ENCODE measurements around the gene LDAH.
A peak's percentile ranks its signal among the peaks of the same experiment; 100 is the strongest.

LDAH gene

GRCh38 chr2:20666005-20666303, 156.9 kb downstream of the LDAH start:
- DNase-seq = no peak

GRCh38 chr2:20665243-20666004, 157.5 kb downstream of the LDAH start:
- no peak for DNase-seq

DNA sequence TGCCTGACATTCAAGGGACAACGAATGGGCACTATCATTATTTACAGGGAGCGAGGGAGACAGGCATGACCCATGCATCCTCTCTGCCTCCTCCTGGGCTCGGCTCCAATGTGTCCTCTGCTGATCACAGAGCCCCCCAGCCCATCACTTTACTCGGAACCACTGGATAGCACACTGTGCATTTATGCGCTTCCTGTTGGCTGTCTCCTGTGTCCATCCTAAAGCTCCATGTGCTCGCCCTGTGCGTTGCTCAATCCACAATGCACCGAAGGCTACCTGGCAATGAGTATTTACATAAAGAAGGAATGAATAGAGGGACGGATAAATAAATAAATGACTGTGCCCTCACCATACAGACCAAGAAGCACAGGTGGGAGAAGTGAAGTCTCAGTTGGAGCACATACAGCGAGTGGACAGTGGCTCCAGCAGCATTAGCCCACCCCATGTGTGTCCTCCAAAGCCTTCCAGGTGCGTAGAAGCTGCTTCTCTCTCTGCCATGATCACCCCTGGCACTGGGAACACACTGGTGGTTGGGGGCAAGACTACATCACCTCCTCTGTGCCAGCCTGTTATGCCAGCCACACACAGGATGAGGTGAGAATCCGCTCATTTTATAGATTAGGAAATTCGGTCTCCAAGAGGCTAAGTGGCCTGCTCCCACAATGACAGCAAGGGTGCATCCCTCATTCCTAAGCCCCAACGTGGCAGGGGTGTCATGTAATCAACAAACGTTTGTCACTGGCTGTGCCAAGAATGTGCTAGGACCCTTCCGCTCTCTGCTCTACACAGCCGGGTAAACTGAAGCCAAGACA, 158.3 kb downstream of the LDAH start:
- DNase-seq = no peak

DNA sequence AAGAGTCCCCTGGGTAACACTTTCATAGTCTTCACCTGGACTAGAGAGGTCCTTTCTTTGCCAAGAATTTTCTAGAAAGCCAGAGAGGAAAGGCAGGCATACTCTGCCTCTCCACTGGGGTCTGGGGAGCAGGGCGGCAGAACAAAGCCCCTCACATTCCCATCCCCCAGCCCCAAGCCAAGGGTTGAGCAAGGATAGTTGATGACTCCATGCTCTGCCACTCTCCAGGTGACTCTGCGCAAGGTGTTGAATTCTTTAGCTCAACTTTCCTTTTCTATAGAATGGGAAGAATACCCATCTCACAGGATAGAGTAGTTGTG, 158.9 kb downstream of the LDAH start:
- no peak for DNase-seq

DNA sequence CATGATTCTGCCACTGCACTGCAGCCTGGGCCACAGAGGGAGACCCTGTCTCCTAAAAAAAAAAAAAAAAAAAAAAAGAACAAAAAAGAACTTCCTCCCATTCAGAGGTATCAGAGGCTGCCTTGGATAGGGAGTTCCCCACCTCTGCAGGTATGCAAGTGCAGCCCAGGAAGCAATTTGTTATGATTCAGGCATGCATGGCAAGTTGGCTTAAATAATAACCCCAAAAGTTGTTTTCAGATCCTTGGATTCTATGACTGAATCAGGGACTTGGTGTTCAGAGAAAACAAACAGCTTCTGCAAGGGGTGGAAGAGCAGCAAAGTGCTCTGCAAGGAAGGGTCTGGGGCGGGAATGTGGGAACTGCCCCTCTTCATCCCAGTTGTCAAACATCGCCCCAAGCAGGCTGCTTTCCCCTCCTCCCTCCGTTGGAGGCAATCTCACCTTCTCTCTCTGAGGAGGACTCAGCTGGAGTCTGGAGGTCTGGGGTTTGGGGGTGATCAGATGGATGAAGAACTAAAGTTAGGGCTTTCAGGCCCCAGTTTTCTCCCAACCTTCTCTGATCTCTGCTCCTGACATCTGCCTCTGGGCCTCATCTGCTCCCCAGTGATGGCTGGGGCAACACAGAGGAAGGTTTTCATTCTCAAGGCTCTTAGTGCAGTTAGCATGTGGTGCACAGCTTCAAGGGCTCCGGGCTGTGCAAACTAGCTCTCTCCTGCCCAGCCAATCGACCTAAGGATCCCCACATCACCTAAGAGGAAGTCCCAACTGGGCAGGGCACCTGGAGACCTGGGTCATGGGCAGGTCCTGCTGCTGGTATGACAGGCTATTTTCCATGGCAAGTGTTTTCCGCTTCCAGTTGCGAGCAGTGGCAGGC, 159.5 kb downstream of the LDAH start:
- no peak for DNase-seq

DNA sequence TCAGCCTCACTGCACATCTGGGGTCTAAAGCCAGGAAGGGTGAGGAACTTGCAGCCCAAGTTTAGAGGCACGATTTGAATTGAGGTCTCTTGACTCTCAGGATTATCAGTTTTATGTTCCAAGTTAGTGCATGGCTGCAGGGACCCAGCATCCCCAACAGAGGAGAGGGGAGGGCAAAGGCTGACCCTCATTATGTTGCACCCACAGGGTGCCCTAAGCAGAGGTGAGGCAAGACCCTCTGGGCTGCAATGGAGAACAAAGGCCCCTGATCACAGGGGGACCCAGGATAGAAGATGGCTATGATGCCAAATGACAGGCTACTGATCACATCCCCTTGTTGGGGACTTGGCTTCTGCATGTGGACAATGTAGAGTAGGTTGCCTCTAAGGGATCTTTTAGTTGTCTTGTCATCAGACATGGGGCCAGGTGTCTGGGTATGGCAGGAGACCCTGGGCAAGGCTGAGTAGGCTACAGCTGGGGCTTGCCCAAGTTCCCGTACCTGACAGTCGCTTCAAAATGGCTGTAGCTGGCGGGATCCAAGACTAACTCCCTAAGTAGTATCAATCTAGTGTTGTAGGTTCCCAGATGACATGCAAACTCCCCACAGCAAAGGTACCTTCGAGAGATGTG, 160.5 kb downstream of the LDAH start:
- no peak for DNase-seq

DNA sequence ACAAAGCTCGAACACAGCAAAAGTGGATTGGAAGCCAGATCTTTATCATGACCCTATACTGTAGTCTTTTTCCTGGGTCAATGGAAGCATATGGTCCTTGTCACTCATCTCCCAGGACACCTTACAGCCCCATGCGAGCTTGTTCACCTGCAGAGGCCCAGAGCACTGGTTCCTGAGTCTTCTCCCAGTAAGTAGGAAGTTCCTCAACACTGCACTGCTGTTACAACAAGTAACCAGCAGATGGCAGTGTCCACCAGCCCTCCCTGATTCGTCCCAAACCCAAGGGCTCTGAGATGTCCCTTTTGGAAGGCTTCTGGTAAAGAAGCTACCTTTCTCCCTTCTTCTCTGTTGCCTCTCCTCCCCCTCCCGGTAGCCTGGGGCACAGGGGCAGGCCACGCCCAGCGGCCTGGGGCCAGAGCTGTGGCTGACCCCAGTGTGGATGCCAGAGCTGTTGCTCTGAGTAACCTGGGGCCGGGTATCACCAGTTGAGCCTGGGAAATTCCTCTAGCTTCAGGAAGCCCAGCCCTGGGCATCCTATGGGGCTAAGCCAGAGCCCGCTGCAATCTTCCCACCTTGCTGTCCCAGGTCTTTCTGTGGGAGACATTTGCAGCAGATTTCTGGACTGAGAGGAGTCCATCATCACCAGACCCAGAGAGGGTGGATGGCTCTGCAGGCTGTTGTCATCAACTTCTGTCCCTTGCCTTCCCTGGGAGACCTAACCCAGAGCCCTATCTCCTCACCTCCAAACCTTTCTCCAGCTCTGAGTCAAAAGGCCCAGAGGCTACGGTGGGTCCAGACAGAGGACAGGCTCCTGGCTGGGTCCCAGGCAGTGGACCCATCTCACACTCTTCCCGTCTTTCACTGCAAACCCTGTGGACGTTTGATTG, 161.2 kb downstream of the LDAH start:
- peak; percentile 56 for DNase-seq

DNA sequence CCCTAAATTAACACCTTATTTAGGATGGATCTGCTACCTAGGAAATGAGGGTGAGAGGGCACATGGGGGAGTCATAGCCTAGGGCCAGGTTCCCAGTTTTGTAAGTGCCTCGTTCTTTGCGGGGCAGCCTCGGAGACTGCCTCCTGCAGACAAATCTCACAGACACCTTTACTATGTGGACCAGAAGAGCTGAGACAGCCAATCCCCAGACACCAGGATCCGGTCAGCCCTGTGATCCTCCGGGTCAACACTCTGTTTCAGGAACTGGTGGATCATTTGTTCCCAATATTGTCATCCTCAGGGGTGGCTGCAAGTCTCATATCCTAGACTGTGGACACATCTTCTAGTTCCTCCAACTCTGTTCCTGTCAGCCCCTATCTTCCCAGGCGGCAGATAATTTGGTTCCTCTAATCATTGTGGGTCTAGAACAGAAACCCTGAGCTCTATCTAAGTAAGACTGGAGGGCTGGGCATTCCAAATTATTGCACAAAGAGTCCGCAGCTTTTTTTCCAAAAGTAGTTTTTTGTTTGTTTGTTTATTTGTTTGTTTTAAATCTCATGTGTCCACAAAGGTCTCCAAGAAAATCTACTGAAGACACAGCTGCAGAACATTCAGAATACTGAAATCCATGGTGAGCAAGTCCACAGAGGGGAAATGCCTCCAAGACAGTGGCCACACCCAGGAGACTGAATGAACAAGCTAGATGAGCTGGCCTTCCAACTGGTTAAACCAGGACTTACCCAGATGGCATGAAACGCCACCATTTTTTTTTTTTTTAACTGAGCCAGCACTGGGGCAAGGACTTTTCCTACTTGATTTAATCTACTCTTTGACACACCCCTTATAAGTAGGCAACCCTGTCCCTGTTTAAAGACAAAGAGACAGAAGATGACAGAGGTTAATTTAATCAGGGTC, 162.1 kb downstream of the LDAH start:
- no peak for DNase-seq

DNA sequence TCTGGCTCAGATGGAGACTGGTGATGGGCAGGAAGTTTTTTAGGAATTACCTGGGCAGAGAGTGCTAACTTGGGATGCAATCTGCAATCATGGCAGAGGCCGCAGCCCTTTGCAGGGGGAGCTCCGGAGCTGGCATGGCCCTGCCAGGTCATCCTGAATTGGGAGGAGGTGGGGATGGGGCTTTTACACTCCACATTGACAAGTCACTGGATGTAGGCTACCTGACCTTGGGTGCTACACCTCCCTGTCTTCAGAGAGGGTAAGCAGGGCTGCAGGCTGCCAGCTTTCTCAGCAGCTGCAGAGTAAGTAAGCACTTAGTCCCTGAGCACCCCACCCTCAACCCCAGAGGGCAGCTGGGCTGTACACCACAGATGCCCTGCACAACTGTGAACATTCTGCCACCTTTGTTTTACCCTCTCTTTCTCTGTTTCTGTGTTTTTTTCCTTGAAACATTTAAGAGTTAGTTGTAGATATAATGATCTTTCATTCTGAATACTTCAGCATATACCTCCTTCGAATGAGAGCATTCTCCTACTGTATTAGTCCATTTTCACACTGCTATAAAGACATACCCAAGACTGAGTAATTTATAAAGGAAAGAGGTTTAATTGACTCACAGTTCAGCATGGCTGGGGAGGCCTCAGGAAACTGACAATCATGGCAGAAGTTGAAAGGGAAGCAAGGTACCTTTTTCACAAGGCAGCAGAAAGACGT, 165.2 kb downstream of the LDAH start:
- no peak for DNase-seq

DNA sequence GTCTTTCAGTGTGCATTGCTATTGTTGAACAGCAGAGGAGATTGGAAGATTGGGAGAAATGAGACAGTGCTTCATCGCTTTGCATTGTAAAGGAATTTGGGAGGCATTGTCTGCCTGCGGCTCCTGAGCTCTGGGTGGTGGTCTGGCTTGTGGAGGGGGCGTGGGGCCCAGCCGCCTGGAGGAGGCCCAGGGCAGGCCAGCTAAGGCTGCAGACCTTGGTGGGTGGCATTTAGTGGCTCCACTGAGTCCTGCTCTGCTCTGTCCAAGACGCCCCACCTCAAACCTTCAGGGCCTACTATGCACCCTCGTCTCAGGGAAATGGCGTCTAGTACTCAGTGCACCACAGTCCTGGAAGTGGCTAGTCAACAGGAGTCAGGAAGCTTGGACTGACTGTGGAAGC, 166.3 kb downstream of the LDAH start:
- no peak for DNase-seq

DNA sequence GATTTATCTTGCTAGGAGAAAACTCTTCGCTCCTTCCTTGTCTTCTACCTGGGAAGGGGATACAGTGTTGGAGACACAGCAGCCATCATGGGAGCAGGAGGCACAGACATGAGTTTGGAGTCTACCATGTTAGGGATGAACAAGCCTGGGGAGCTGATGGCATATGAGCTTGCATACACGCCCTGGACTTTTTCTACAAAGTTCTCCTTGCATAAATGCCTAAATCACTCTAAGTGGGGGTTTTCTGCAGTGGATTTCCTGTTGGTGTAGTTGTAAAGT, 168.4 kb downstream of the LDAH start:
- DNase-seq = no peak

- DNase-seq = peak; percentile 70
Observed at GRCh38 chr2:20653695-20654534, 169.0 kb downstream of the LDAH start.

GRCh38 chr2:20652673-20653575, 170.0 kb downstream of the LDAH start:
- no peak for DNase-seq

DNA sequence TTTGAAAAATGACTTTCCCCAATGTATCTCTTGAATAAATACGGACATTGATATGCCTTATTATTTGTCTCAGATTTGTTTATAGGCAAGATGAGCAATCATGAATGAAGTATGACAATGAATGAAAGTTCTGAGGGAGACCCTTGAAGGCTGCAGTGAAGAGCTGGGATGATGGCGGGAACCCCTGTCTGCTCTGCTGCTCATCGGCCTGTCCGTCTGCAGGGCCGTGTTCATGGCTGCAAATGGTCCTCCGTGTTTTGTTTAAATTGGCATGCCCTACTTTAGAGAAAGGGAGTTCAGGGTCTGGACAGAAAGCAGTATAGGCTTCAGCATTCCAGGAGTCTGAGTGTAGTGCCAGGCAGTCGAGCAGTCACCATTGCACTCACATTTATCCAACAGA, 170.8 kb downstream of the LDAH start:
- no peak for DNase-seq

DNA sequence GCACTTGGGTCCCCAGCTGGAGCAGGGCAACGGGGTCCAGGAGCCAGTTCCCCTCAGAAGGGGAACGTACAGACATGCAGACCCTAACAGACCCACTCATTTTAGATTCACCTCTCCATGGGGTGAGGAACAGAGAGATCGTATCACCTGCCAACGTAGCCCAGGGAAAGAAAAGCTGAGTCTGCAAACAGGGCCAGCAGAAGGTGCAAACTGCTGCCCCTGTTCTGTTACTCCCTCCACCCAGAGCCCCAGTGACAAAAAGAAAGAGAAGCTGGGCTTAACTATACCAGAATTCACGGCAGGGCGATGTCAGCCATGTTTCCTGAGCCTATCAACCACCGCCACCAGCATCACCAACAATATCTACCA, 171.2 kb downstream of the LDAH start:
- DNase-seq = no peak

DNA sequence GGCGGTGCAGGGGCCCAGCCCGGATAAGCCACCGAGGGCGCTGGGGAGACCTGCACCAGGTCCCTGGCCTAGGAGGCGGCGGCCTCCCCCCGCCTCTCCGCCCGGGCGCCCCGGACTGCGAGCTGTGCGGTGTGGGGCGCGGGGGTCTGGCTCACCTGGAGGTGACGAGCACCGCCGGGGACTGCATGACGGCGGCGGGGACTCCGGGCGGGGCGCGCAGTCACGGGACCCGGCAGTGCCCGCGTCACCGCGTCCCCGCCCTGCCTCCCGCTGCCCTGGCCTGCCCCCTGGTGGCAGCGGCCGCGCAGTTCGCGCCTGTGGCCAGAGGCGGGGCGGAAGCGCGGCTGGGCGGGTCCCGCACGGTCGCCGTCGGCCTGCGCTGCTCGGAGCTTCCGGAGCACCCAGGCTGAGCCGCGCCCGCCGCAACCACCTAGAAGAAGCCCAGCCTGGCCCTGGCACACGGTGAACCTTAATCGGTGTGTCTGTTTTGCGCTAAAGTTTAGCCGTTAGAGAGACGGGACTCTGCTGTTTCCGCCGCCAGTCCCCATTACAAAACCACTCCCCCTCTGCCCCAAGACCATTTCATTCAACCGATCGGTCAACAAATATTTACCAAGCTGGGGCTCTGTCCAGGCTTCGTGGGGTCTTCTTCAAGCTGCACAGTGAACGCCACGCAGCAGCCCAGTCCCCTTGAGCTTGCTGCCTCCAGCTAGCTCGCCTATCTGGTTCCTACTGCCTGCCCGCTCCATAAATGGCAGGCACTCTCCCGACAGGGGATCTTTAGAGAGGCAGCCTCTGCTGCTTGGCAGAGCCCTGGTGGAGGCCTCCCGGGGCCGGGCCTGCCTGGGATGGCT, 171.8 kb downstream of the LDAH start, which contains the start of gene HS1BP3:
HS1BP3 (minus strand) TSS at position 222 of the 854 bp plus-strand sequence; CDS start at position 187, 35 bp downstream.
- DNase-seq = peak; percentile 70

DNA sequence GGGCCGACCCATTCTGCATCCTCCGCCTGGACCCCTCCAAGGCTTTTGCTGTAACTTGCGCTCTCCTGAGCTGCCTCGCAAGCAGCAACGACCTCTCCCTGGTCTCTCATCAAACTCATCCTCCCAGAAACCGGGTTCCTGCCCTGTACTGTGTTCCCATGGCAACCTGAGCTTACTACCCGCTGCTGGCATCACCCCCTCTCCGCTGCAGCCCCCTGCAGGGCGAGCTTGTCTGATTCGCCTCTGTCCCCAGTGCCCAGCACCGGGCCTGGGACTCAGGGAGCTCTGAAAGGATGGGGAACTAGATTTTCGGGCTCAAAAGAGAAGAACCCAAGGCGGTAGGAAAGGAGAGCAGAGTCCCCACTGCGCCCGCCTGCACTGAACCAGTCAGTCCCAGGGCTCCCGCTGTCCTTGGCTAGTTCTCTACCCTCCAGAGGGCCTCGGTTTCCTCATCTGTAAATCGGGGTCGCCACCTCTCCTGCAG, 172.5 kb downstream of the LDAH start:
- DNase-seq = no peak
